SJSA1 (cell line): ENCODE measurements around the gene NT5E. TPM values are rescaled to one million over a fixed set of nuclear protein-coding genes. Genes with fewer than 3 reads are reported as not detected.
A peak's percentile ranks its signal among the peaks of the same experiment; 100 is the strongest.

Experiments
- DNase-seq, 2 experiments: peaks; one replicate each; pipeline ENCODE4 v3.0.0-alpha.2; 2015 to 2020; ENCODE audit warnings: low spot score in 2 of 2, low read depth in 1 of 2
- H3K27ac ChIP-seq: fragments of 250-450 bp; sonication (Bioruptor Pico); 2 replicates; pipeline ENCODE4 v1.5.1; 2020; ENCODE audit warnings: mild to moderate bottlenecking, moderate library complexity
- H3K27me3 ChIP-seq: fragments of 250-450 bp; sonication (Bioruptor Pico); replicated peaks from 2 replicates; pipeline ENCODE4 v1.5.1; 2020; ENCODE audit warnings: mild to moderate bottlenecking, moderate library complexity
- H3K36me3 ChIP-seq: fragments of 250-450 bp; sonication (Bioruptor Pico); 2 replicates; pipeline ENCODE4 v1.5.1; 2020; ENCODE audit warnings: mild to moderate bottlenecking
- H3K4me1 ChIP-seq: fragments of 250-450 bp; sonication (Bioruptor Pico); replicated peaks from 2 replicates; pipeline ENCODE4 v1.6.1; 2021; ENCODE audit warnings: mild to moderate bottlenecking
- H3K4me3 ChIP-seq: fragments of 250-450 bp; sonication (Bioruptor Pico); 2 replicates; pipeline ENCODE4 v1.5.1; 2020; ENCODE audit warnings: mild to moderate bottlenecking
- H3K9me3 ChIP-seq: fragments of 250-450 bp; sonication (Bioruptor Pico); replicated peaks from 2 replicates; pipeline ENCODE4 v1.5.1; 2020; ENCODE audit warnings: mild to moderate bottlenecking
- total RNA-seq: library from RNA; depleted of rRNA; stranded (reverse); fragments of >200 nt; shearing (Covaris generic); gene quantifications from 2 replicates; pipeline ENCODE4 v1.2.3, GENCODE V29; 2014

Gene NT5E
- total RNA-seq, 1 experiment from 2014 or later: 51.2 TPM

- Histone ChIP-seq H3K27ac (no peak overlapping the region), H3K36me3 (no peaks in the 10 kb centered on the region), H3K4me1 (no peaks in the 10 kb centered on the region), H3K9me3 (peaks cover 6% of the 10 kb centered on the region), H3K4me3 (no peak overlapping the region), H3K27me3 (no peaks in the 10 kb centered on the region)
- DNase-seq: no peak
Measured at GRCh38 chr6:85431271-85431670, 18.6 kb upstream of the NT5E start.

- H3K4me3 ChIP-seq: no peak overlapping the region
- H3K4me1 ChIP-seq: no peaks in the 10 kb centered on the region
- 0 out of 2 replicates have a peak, but pooled peaks cover 2% of the 10 kb centered on the region for H3K9me3 ChIP-seq
- no peaks in the 10 kb centered on the region for H3K27me3 ChIP-seq
- H3K27ac ChIP-seq: no peak overlapping the region
- DNase-seq: no peak
- no peaks in the 10 kb centered on the region for H3K36me3 ChIP-seq
Measured at GRCh38 chr6:85432554-85432953, 17.3 kb upstream of the NT5E start.

DNA sequence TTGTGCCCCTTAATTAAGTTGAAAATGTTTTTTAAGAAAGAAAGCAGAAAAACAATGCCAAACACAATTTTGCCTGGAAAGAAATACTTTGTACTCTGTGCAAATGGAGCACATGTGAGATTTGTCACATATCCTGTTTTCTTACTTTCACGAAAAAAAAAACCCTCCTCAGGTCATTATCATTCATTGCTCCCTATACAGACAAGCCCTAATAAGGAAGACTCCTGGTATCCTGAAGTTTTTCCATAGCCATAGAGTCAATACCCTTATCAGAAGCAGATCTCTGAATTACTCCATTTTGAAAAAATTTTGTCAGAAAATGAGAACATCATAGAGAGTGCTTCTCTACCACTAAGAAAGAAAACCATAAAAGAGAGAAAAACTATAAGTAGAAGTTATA is 14.0 kb upstream of the NT5E start:
- H3K4me1 ChIP-seq: no peaks in the 10 kb centered on the region
- no peak overlapping the region for H3K4me3 ChIP-seq
- no peaks in the 10 kb centered on the region for H3K27me3 ChIP-seq
- no peaks in the 10 kb centered on the region for H3K36me3 ChIP-seq
- 0 out of 2 replicates have a peak, but pooled peaks cover 2% of the 10 kb centered on the region for H3K9me3 ChIP-seq
- DNase-seq: no peak
- no peak overlapping the region for H3K27ac ChIP-seq

GRCh38 chr6:85436411-85436810 is 13.5 kb upstream of the NT5E start:
- Histone ChIP-seq H3K36me3 (no peaks in the 10 kb centered on the region), H3K4me3 (no peak overlapping the region), H3K9me3 (0 out of 2 replicates have a peak, but pooled peaks cover 2% of the 10 kb centered on the region), H3K27ac (no peak overlapping the region), H3K27me3 (no peaks in the 10 kb centered on the region), H3K4me1 (no peaks in the 10 kb centered on the region)
- DNase-seq: no peak

DNA sequence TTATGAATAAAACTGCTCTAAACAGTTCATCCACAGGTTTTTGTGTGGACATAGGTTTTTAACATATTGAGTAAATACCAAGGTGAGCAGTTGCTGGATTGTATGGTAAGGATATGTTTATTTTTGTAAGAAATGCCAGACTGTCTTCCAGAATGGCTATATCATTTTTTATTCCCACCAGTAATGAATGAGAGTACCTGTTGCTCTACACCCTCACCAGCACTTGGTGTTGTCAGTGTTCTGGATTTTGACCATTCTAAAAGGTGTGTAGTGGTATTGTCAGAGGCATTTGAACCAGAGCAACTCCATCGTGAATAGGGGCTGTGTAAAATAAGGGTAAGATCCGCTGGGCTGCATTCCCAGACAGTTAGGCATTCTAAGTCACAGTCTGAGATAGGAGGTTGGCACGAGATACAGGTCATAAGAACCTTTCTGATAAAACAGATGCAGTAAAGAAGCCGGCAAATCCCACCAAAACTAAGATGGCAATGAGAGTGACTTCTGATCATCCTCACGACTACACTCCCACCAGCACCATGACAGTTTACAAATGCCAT is 12.9 kb upstream of the NT5E start:
- Histone ChIP-seq H3K9me3 (0 out of 2 replicates have a peak, but pooled peaks cover 2% of the 10 kb centered on the region), H3K4me3 (no peak overlapping the region), H3K36me3 (no peaks in the 10 kb centered on the region), H3K27me3 (no peaks in the 10 kb centered on the region), H3K4me1 (no peaks in the 10 kb centered on the region), H3K27ac (no peak overlapping the region)
- no peak for DNase-seq

DNA sequence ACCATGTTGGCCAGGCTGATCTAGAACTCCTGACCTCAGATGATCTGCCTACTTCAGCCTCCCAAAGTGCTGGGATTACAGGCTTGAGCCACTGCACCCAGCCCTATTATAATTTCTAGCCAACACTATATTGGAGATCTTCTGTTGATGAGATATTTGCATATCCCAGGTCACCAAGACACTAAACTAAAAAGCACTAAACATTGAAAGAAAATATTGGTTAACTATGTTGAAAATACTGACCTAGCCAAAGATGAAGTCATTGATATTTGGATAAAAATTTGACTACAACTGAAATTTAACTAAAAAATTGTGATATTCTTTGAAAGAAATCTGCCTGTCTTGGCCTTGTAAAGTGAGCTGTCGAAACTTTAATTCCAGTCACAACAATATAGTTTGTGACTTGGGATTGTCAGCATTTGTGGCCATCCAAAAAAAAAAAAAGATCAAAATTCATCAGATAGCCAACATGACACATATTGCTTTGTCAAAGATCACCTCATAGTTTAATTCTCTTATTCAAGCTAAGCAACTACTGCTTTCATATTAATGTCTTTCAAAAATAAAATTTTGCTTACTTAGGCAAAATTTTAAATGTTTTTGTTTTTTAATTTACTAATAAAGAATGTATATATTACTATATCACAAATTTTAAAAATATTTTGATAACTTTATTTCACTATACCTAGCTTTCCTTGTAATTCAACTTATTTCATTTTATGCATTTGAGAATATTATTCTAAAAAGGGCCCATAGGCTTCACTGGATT is 6.3 kb upstream of the NT5E start:
- Histone ChIP-seq H3K9me3 (no peaks in the 10 kb centered on the region), H3K36me3 (no peaks in the 10 kb centered on the region), H3K27ac (no peak overlapping the region), H3K4me1 (peaks cover 4% of the 10 kb centered on the region), H3K4me3 (no peak overlapping the region), H3K27me3 (no peaks in the 10 kb centered on the region)
- DNase-seq: no peak

DNA sequence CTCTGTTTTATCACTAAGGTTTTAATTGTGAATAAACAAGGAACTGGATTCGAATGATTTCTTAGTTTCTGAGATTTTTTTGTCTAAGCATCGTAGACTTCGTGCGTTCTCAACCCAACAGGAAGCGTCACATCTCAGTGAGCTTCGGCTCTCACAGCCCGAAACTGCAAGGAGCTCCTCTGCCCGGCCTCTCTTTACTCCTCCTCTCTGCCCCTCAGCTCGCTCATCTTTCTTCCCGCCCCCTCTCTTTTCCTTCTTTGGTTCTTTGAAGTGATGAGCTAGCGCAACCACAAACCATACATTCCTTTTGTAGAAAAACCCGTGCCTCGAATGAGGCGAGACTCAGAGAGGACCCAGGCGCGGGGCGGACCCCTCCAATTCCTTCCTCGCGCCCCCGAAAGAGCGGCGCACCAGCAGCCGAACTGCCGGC is 480 bp upstream of the NT5E start:
- Histone ChIP-seq H3K4me3 (peak overlapping the region; percentile 59), H3K4me1 (peaks cover 43% of the 10 kb centered on the region), H3K27me3 (no peaks in the 10 kb centered on the region), H3K36me3 (peaks cover 4% of the 10 kb centered on the region), H3K9me3 (no peaks in the 10 kb centered on the region), H3K27ac (peak overlapping the region; percentile 75)
- peak; percentile 64 to 79 for DNase-seq

- DNase-seq: peak in 1 of 2 experiments; percentile 70
- Histone ChIP-seq H3K4me1 (peaks cover 43% of the 10 kb centered on the region), H3K27me3 (no peaks in the 10 kb centered on the region), H3K4me3 (peak overlapping the region; percentile 59), H3K27ac (peak overlapping the region; percentile 29; the same call in 1 of the 2 replicates), H3K9me3 (no peaks in the 10 kb centered on the region), H3K36me3 (peaks cover 4% of the 10 kb centered on the region)
Measured at GRCh38 chr6:85451565-85452306, 1.9 kb downstream of the NT5E start.

DNA sequence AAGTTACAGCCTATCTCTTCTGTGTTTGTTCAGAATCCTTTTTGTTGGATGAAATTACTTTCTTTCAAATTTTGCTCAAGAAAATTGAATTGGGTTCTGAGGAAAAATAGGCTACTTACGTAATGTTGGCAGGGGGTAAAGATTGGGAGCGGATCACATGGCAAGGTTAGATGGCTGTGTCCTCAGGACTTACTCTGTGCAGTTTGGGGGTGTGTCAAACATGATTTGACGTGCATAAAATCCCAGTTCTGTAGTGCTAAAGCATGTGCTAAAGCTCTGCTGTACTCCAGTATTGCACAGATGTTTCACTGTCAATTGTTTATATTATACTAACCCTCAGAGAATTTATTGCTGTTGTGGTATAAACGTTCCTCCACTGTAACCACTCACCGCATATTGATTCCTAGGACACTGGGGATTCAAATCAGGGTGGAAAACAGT is 2.6 kb downstream of the NT5E start:
- no peaks in the 10 kb centered on the region for H3K27me3 ChIP-seq
- peak in 1 of 2 experiments; percentile 73 for DNase-seq
- H3K4me3 ChIP-seq: peak overlapping the region; percentile 59; the same call in 1 of the 2 replicates
- peaks cover 4% of the 10 kb centered on the region for H3K36me3 ChIP-seq
- peaks cover 47% of the 10 kb centered on the region for H3K4me1 ChIP-seq
- no peaks in the 10 kb centered on the region for H3K9me3 ChIP-seq
- H3K27ac ChIP-seq: peak overlapping the region; percentile 29; the same call in 1 of the 2 replicates

GRCh38 chr6:85453052-85453451 is 3.2 kb downstream of the NT5E start:
- H3K4me3 ChIP-seq: no peak overlapping the region
- peaks cover 4% of the 10 kb centered on the region for H3K36me3 ChIP-seq
- no peak for DNase-seq
- no peaks in the 10 kb centered on the region for H3K9me3 ChIP-seq
- peak overlapping the region; percentile 29; the same call in 1 of the 2 replicates for H3K27ac ChIP-seq
- no peaks in the 10 kb centered on the region for H3K27me3 ChIP-seq
- peaks cover 53% of the 10 kb centered on the region for H3K4me1 ChIP-seq

DNA sequence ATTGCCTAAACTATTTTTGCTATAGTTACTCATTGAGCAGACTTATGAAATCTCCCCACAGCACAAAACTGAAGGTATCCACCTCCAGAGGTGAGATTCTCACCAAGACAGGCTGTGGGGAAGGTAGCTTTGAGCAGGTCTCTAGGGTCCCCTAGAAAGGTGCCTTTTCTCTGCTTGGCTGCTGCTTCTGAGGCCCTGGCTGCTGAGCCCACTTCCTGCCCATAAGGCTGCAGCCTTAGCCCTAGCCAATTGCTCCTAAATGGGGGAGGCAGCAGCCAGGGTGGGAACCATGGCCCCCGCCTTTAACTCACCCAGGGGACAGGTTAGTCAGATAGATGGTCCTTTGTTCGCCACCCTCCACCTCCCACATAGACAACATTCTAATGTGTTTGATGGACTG is 3.6 kb downstream of the NT5E start:
- H3K9me3 ChIP-seq: no peaks in the 10 kb centered on the region
- H3K4me3 ChIP-seq: no peak overlapping the region
- H3K36me3 ChIP-seq: peaks cover 4% of the 10 kb centered on the region
- peaks cover 54% of the 10 kb centered on the region for H3K4me1 ChIP-seq
- H3K27ac ChIP-seq: no peak overlapping the region
- no peaks in the 10 kb centered on the region for H3K27me3 ChIP-seq
- DNase-seq: no peak

DNA sequence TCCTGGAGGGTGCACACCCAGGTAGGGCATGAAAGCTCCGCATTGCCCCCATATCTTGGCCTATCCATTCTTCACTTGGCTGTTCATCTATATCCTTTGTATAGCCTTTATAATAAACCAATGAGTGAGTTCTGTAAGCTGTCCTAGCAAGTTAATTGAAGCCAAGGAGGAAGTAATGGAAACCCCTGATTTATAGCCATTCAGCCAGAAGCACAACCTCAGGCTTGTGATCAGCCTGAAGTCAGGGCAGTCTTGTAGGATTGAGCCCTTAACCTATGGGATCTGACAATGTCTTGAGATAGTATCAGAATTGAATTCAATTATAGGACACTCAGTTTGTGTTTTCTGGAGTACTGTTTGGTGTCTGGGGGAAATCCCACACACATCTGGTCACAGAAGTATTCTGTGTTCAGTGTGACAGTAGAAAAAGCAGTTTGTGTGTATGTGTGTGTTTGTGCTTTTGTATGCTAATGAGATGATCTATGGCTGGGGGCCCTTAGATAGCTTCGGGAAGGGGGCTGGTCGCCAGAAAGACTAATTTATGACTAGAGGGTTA is 5.7 kb downstream of the NT5E start:
- H3K4me3 ChIP-seq: no peak overlapping the region
- no peak overlapping the region for H3K27ac ChIP-seq
- peaks cover 69% of the 10 kb centered on the region for H3K4me1 ChIP-seq
- no peaks in the 10 kb centered on the region for H3K9me3 ChIP-seq
- H3K36me3 ChIP-seq: peaks cover 4% of the 10 kb centered on the region
- DNase-seq: no peak
- no peaks in the 10 kb centered on the region for H3K27me3 ChIP-seq

GRCh38 chr6:85456782-85457181 is 6.9 kb downstream of the NT5E start:
- Histone ChIP-seq H3K4me3 (no peak overlapping the region), H3K9me3 (no peaks in the 10 kb centered on the region), H3K4me1 (peaks cover 69% of the 10 kb centered on the region), H3K36me3 (peaks cover 4% of the 10 kb centered on the region), H3K27ac (no peak overlapping the region), H3K27me3 (no peaks in the 10 kb centered on the region)
- DNase-seq: no peak
